Lung microvascular endothelial cell (primary cell): ENCODE measurements around the gene TMEM186. TPM values are rescaled to one million over a fixed set of nuclear protein-coding genes. Genes with fewer than 3 reads are reported as not detected.
"Not testable (repeated sequence)": the region's sequence is repeated elsewhere in the genome, so short reads cannot be mapped to it uniquely, and the experiment has no call there.

Experiments used
- DNase-seq, 2 donors: peaks; one replicate each; pipeline versions ENCODE4 v3.0.0 to v3.0.0-alpha.2; 2010; ENCODE audit warnings: low read depth in 2 of 2
- total RNA-seq: library from RNA; depleted of rRNA; stranded (reverse); fragments of >200 nt; gene quantifications from 2 replicates; pipeline ENCODE4 v1.2.1, GENCODE V29; 2014

TMEM186 gene
- 4.1 and 4.8 TPM in 2 replicates for total RNA-seq

GRCh38 chr16:8797364-8798173 lies at the start of gene TMEM186, which contains the start of gene PMM2:
TSS of gene TMEM186 (minus strand) at chr16:8797639. CDS start at chr16:8797614, 25 bp downstream.
TSS of gene PMM2 (plus strand) at chr16:8797839. CDS start at chr16:8797883, 44 bp downstream.
- peak; percentile 97 to 98 for DNase-seq

- no peak for DNase-seq
Observed at GRCh38 chr16:8847145-8847544, 49.7 kb upstream of the TMEM186 start.

- DNase-seq = no peak
Observed at GRCh38 chr16:8846401-8846932, 49.0 kb upstream of the TMEM186 start.

GRCh38 chr16:8845699-8846298 lies 48.4 kb upstream of the TMEM186 start:
- no peak for DNase-seq

- DNase-seq = not testable (repeated sequence)
Observed at GRCh38 chr16:8843296-8843695, 45.9 kb upstream of the TMEM186 start.

GRCh38 chr16:8842016-8842415 lies 44.6 kb upstream of the TMEM186 start:
- not testable (repeated sequence) for DNase-seq

GRCh38 chr16:8837594-8837993 lies 40.2 kb upstream of the TMEM186 start:
- not testable (repeated sequence) for DNase-seq

- DNase-seq = not testable (repeated sequence)
Observed at GRCh38 chr16:8836797-8837196, 39.4 kb upstream of the TMEM186 start.

GRCh38 chr16:8832717-8833105 lies 35.3 kb upstream of the TMEM186 start:
- no peak for DNase-seq

GRCh38 chr16:8831871-8832716 lies 34.7 kb upstream of the TMEM186 start:
- no peak for DNase-seq

GRCh38 chr16:8831450-8831849 lies 34.0 kb upstream of the TMEM186 start:
- no peak for DNase-seq

- DNase-seq = peak; percentile 24 to 68
Observed at GRCh38 chr16:8828541-8829165, 31.2 kb upstream of the TMEM186 start.

- DNase-seq = no peak
Observed at GRCh38 chr16:8826278-8826879, 28.9 kb upstream of the TMEM186 start.

- DNase-seq = no peak
Observed at GRCh38 chr16:8822403-8822802, 25.0 kb upstream of the TMEM186 start.

- no peak for DNase-seq
Observed at GRCh38 chr16:8819411-8820034, 22.1 kb upstream of the TMEM186 start.

- no peak for DNase-seq
Observed at GRCh38 chr16:8818504-8819270, 21.2 kb upstream of the TMEM186 start.

- no peak for DNase-seq
Observed at GRCh38 chr16:8816967-8817655, 19.7 kb upstream of the TMEM186 start.

- no peak for DNase-seq
Observed at GRCh38 chr16:8814095-8814806, 16.8 kb upstream of the TMEM186 start.
